Heart right ventricle (tissue), 16 donors: ENCODE measurements around the gene PIGV. TPM values are rescaled to one million over a fixed set of nuclear protein-coding genes. Genes with fewer than 3 reads are reported as not detected.
"Not testable (repeated sequence)": the region's sequence is repeated elsewhere in the genome, so short reads cannot be mapped to it uniquely, and the experiment has no call there.

Experiments
- ATAC-seq, 8 donors: fragments of 200-7000 bp; cut with Tn5 transposase; one replicate each; pipeline ENCODE4 v1.9.1; 2020; ENCODE audit warnings: mild to moderate bottlenecking in 8 of 8, moderate library complexity in 8 of 8, moderate number of reproducible peaks in 1 of 8
- DNase-seq, 2 donors: peaks; one replicate each; pipeline ENCODE4 v3.0.0-alpha.2; 2020
- H3K27ac ChIP-seq, 10 donors: fragments of 200-600 bp; sonication (generic) in 2 of 10; one replicate each; pipeline versions ENCODE4 v1.5.0 to v1.8.0; 2020 to 2022; ENCODE audit warnings: mild to moderate bottlenecking in 3 of 10
- H3K27me3 ChIP-seq, 7 donors: fragments of 200-600 bp; one replicate each; pipeline ENCODE4 v1.8.0; 2021 to 2022; ENCODE audit warnings: mild to moderate bottlenecking in 2 of 7
- H3K36me3 ChIP-seq, 9 donors: fragments of 200-600 bp; sonication (generic) in 1 of 9; one replicate each; pipeline versions ENCODE4 v1.5.0 to v1.8.0; 2020 to 2022; ENCODE audit warnings: mild to moderate bottlenecking in 2 of 9
- H3K4me1 ChIP-seq, 9 donors: fragments of 200-600 bp; sonication (generic) in 1 of 9; one replicate each; pipeline versions ENCODE4 v1.5.0 to v1.8.0; 2020 to 2022; ENCODE audit warnings: mild to moderate bottlenecking in 4 of 9
- H3K4me3 ChIP-seq, 10 donors: fragments of 200-600 bp; sonication (generic) in 2 of 10; one replicate each; pipeline versions ENCODE4 v1.5.0 to v1.8.0; 2020 to 2022; ENCODE audit warnings: mild to moderate bottlenecking in 7 of 10, moderate library complexity in 2 of 10
- H3K9me3 ChIP-seq, 11 donors: fragments of 200-600 bp in 10 of 11; sonication (generic) in 2 of 11; one replicate each; pipeline versions ENCODE4 v1.5.0 to v1.8.0; 2013 to 2022; ENCODE audit warnings: mild to moderate bottlenecking in 2 of 11, control low read depth in 1 of 11, moderate library complexity in 1 of 11
- CTCF ChIP-seq, 9 donors: fragments of 200-600 bp; sonication (generic) in 2 of 9; IDR thresholded peaks; one replicate each; pipeline versions ENCODE4 v1.5.0 to v1.8.0; 2021 to 2022; ENCODE audit warnings: antibody characterized with exemption in 9 of 9, mild to moderate bottlenecking in 5 of 9, moderate library complexity in 1 of 9
- WGBS, 2 donors: extraction: QIAGEN DNeasy Blood & Tissue Kit; methylation state at CpG; one replicate each; pipeline ENCODE4 v1.1.7; 2013; ENCODE audit warnings: inconsistent platforms in 1 of 2; 5-methylcytosine and 5-hydroxymethylcytosine counted together
- intact Hi-C, 10 donors: fragments of 100-400 bp; cut with DNase I; formaldehyde crosslinking; loops; one replicate each; pipeline versions ENCODE4 v1.11.1 to v1.14.2; 2022
- polyA plus RNA-seq, 2 donors: library from polyadenylated mRNA; stranded (reverse); fragments of 200-250 nt; gene quantifications; one replicate each; pipeline ENCODE4 v1.2.3, GENCODE V29; 2013
- total RNA-seq, 10 donors: library from RNA; stranded (reverse); fragmentation: NEBNext Ultra II Directional in 3 of 10; extraction: Animal tissue kit (Norgen Biotek cat#: 25700) in 3 of 10; gene quantifications; one replicate each; pipeline versions ENCODE4 v1.2.1 to v1.2.4, GENCODE V29; 2021 to 2023
- donor health status: Arrhythmogenic right ventricular cardiomyopathy.
- donor health status: ischemic (EF 13 %, LVEDD 7.1; RV severe dilation, severe dysfunction).
- donor health status: healthy with polysubstance abuse.
- donor health status: DM: no; HTN: yes; CAD: no.
- donor health status: DM: no; HTN: no; CAD: no.
- donor health status: ischemic (EF 25% LVEDD 6.9; RV normal size, moderate dysfunction).
- donor health status: ischemic (EF 25% LVEDD 5.7; RV mildly dilated, moderate dysfunction).
- donor health status: healthy.
- donor health status: DM: yes; HTN: yes; CAD: no.
- donor health status: Ischemic cardiomyopathy.
- donor health status: ischemic (EF 35%, LVEDD 5.7; RV mildly dilated, moderate dysfunction).
- donor health status: nonischemic (EF 11% LVEDD 7.7; RV severe dilation, severe dysfunction).
- donor health status: DM: yes; HTN: yes; CAD: no.
- donor health status: PGD.
- donor health status: ischemic (EF 29% LVEDD 5.4; RV normal size, mild dysfunction).
- donor health status: nonischemic (EF 23%, LVEDD 6.1; RV moderate dilation, normal function).

Gene PIGV
- total and polyA plus RNA-seq, 12 donors = 2.7 to 7.5 (median 4.1) TPM

GRCh38 chr1:26838474-26839338 is 51.0 kb downstream of the PIGV start:
- no peaks in the 10 kb centered on the region for H3K27me3 ChIP-seq
- intact Hi-C loops = no loop called here
- no peak overlapping the region for H3K4me3 ChIP-seq
- peak in 4 of 8 donors; percentile 21 to 53 (median 26) for ATAC-seq
- peak overlapping the region in 1 of 10 donors; percentile 39 for H3K27ac ChIP-seq
- H3K4me1 ChIP-seq = peaks cover 0 to 21% (median 0%) of the 10 kb centered on the region in 9 donors
- no peak for TF ChIP-seq CTCF (IDR thresholded peaks at IDR 0.05)
- no peak for DNase-seq
- H3K9me3 ChIP-seq = no peaks in the 10 kb centered on the region
- WGBS, 2 donors = 58 to 59% methylated on average over 8 of the region's 8 CpGs
- H3K36me3 ChIP-seq = peaks cover 0 to 98% (median 12%) of the 10 kb centered on the region in 9 donors

GRCh38 chr1:26839339-26839722 is 51.6 kb downstream of the PIGV start:
- Histone ChIP-seq H3K27ac (peak overlapping the region in 1 of 10 donors; percentile 39), H3K4me1 (peaks cover 0 to 15% (median 0%) of the 10 kb centered on the region in 9 donors), H3K4me3 (no peak overlapping the region), H3K27me3 (no peaks in the 10 kb centered on the region), H3K9me3 (no peaks in the 10 kb centered on the region), H3K36me3 (peaks cover 0 to 98% (median 6%) of the 10 kb centered on the region in 9 donors)
- no peak for TF ChIP-seq CTCF (IDR thresholded peaks at IDR 0.05)
- DNase-seq (no peak), ATAC-seq (no peak)
- WGBS, 2 donors = 92 to 100% methylated on average over 1 of the region's 1 CpG
- intact Hi-C loops = no loop called here

- TF ChIP-seq CTCF (IDR thresholded peaks at IDR 0.05) = no peak
- Histone ChIP-seq H3K9me3 (no peaks in the 10 kb centered on the region), H3K4me3 (no peak overlapping the region), H3K36me3 (peaks cover 0 to 98% (median 3%) of the 10 kb centered on the region in 9 donors), H3K27me3 (no peaks in the 10 kb centered on the region), H3K4me1 (peaks cover 0 to 13% (median 0%) of the 10 kb centered on the region in 9 donors), H3K27ac (peak overlapping the region in 1 of 10 donors; percentile 39)
- intact Hi-C loops = no loop called here
- DNase-seq = no peak
- WGBS, 2 donors = 83 to 94% methylated on average over 6 of the region's 6 CpGs
- ATAC-seq = no peak
Observed at GRCh38 chr1:26839779-26840178, 52.0 kb downstream of the PIGV start.

- ATAC-seq (no peak), DNase-seq (no peak)
- Histone ChIP-seq H3K27ac (no peak overlapping the region), H3K4me3 (no peak overlapping the region), H3K9me3 (no peaks in the 10 kb centered on the region), H3K36me3 (peaks cover 0 to 94% (median 15%) of the 10 kb centered on the region in 9 donors), H3K27me3 (no peaks in the 10 kb centered on the region), H3K4me1 (peaks cover 0 to 5% (median 0%) of the 10 kb centered on the region in 9 donors)
- intact Hi-C loops = loop anchor here in 1 of 10 donors (5.0 kb wide), 1 partner anchor 38 kb away; no protein-coding TSS in a partner anchor
- 93 to 94% methylated on average over 13 of the region's 13 CpGs for WGBS, 2 donors
- TF ChIP-seq CTCF (IDR thresholded peaks at IDR 0.05) = no peak
Observed at GRCh38 chr1:26844424-26845196, 56.9 kb downstream of the PIGV start.

- H3K36me3 ChIP-seq = peaks cover 0 to 94% (median 46%) of the 10 kb centered on the region in 9 donors
- not testable (repeated sequence) for H3K4me3 ChIP-seq, H3K9me3 ChIP-seq, H3K27ac ChIP-seq, ATAC-seq, H3K4me1 ChIP-seq, H3K27me3 ChIP-seq, DNase-seq
- 89 to 93% methylated on average over 6 of the region's 6 CpGs for WGBS, 2 donors
- intact Hi-C loops = loop anchor here in 1 of 10 donors (5.0 kb wide), 1 partner anchor 34 kb away; no protein-coding TSS in a partner anchor
Observed at GRCh38 chr1:26847826-26848225, 60.1 kb downstream of the PIGV start.
